GM19324 (cell line): Measurements from ENCODE around the gene ENPP5.
"Not testable (repeated sequence)": the region's sequence is repeated elsewhere in the genome, so short reads cannot be mapped to it uniquely, and the experiment has no call there.

Experiments
- ATAC-seq: cut with Tn5 transposase; IDR thresholded peaks from one replicate; pipeline ENCODE4 v1.9.1; 2021; ENCODE audit warnings: mild to moderate bottlenecking, moderate library complexity; ENCODE audit not compliant: unreplicated experiment, low FRiP score

The ENPP5 gene

GRCh38 chr6:46175976-46176375 lies 5.2 kb upstream of the ENPP5 start:
- peak; percentile 51 for ATAC-seq

- peak; percentile 69 for ATAC-seq
These were observed 4.7 kb upstream of the ENPP5 start for GRCh38 chr6:46175446-46175845.

GRCh38 chr6:46174904-46175303 lies 4.1 kb upstream of the ENPP5 start:
- ATAC-seq: no peak

- ATAC-seq: no peak
These were observed 1.4 kb upstream of the ENPP5 start for GRCh38 chr6:46172176-46172575.

- ATAC-seq: no peak
These were observed 10.7 kb downstream of the ENPP5 start for GRCh38 chr6:46160102-46160501.

- ATAC-seq: no peak
These were observed 11.6 kb downstream of the ENPP5 start for GRCh38 chr6:46159229-46159628.

- no peak for ATAC-seq
These were observed 14.1 kb downstream of the ENPP5 start for GRCh38 chr6:46156701-46157100.

- not testable (repeated sequence) for ATAC-seq
These were observed 21.7 kb downstream of the ENPP5 start for GRCh38 chr6:46149066-46149465.

- ATAC-seq: no peak
These were observed 26.5 kb downstream of the ENPP5 start for GRCh38 chr6:46144270-46144669.

GRCh38 chr6:46138281-46138680 lies 32.5 kb downstream of the ENPP5 start:
- ATAC-seq: peak; percentile 86

GRCh38 chr6:46137387-46137786 lies 33.4 kb downstream of the ENPP5 start:
- no peak for ATAC-seq

GRCh38 chr6:46136831-46137230 lies 33.9 kb downstream of the ENPP5 start:
- no peak for ATAC-seq

- ATAC-seq: no peak
These were observed 35.6 kb downstream of the ENPP5 start for GRCh38 chr6:46135176-46135575.

GRCh38 chr6:46134216-46134615 lies 36.6 kb downstream of the ENPP5 start:
- ATAC-seq: no peak

- ATAC-seq: not testable (repeated sequence)
These were observed 39.5 kb downstream of the ENPP5 start for GRCh38 chr6:46131291-46131690.

GRCh38 chr6:46130666-46131065 lies 40.1 kb downstream of the ENPP5 start:
- no peak for ATAC-seq

- peak; percentile 100 for ATAC-seq
These were observed 40.9 kb downstream of the ENPP5 start, which contains the start of gene ENPP4 for GRCh38 chr6:46129629-46130511. TSS of gene ENPP4 (plus strand) at chr6:46129989. CDS start at chr6:46139584, 9,595 bp downstream.

- peak; percentile 14 for ATAC-seq
These were observed 41.5 kb downstream of the ENPP5 start for GRCh38 chr6:46129291-46129628.

- no peak for ATAC-seq
These were observed 42.3 kb downstream of the ENPP5 start for GRCh38 chr6:46128476-46128875.

GRCh38 chr6:46119679-46120078 lies 51.1 kb downstream of the ENPP5 start:
- ATAC-seq: not testable (repeated sequence)

GRCh38 chr6:46118836-46119235 lies 51.9 kb downstream of the ENPP5 start:
- no peak for ATAC-seq

GRCh38 chr6:46118157-46118556 lies 52.6 kb downstream of the ENPP5 start:
- ATAC-seq: no peak
